Body of pancreas (tissue), 4 donors: ENCODE measurements around the gene MRFAP1L1.

ENCODE experiments used
- CTCF ChIP-seq, 7 experiments: fragments of 450-650 bp in 4 of 7; fragments of 200-600 bp in 3 of 7; sonication (generic) in 3 of 7; IDR thresholded peaks; one replicate each; pipeline ENCODE4 v1.5.1; 2016 to 2019; ENCODE audit warnings: antibody characterized with exemption in 7 of 7
- POLR2A ChIP-seq, 3 donors: fragments of 450-650 bp; IDR thresholded peaks; one replicate each; pipeline ENCODE4 v1.6.1; 2016; ENCODE audit warnings: antibody characterized with exemption in 3 of 3, mild to moderate bottlenecking in 2 of 3

GRCh38 chr4:6715704-6716017, 6.0 kb upstream of the MRFAP1L1 start:
- TF ChIP-seq POLR2A (IDR thresholded peaks at IDR 0.05) (no peak), CTCF (IDR thresholded peaks at IDR 0.05) (no peak)
